OCI-LY7 (cell line): ENCODE results near the gene PDRG1. TPM values are rescaled to one million over a fixed set of nuclear protein-coding genes. Genes with fewer than 3 reads are reported as not detected.

Experiments used
- Bru-seq: library from RNA; stranded (reverse); fragments of 400-500 nt; gene quantifications from one replicate; lab custom pipeline; 2021; lab: Mats Ljungman, UMichigan
- BruChase-seq, 2 experiments: library from RNA; stranded (reverse); fragments of 400-500 nt; gene quantifications; one replicate each; lab custom pipeline; 2021; lab: Mats Ljungman, UMichigan
- BruUV-seq: library from RNA; stranded (reverse); fragments of 400-500 nt; replicated peaks from 2 replicates; lab custom pipeline; 2021; lab: Mats Ljungman, UMichigan
- CTCF ChIA-PET: fragments of 300-600 bp; sonication (Branson Sonifier 250); formaldehyde crosslinking; loops from one replicate; lab custom pipeline; 2022; ENCODE audit warnings: antibody characterized with exemption; ENCODE audit not compliant: unreplicated experiment; lab: Charles Lee
- POLR2A ChIA-PET: fragments of 300-600 bp; sonication (Branson Sonifier 250); formaldehyde crosslinking; loops from one replicate; lab custom pipeline; 2022; ENCODE audit warnings: antibody characterized with exemption; lab: Charles Lee
- DNase-seq: peaks from one replicate; pipeline ENCODE4 v3.0.0-alpha.2; 2015; ENCODE audit warnings: low spot score
- H2AFZ ChIP-seq: fragments of 200-600 bp; sonication (generic), shearing (Covaris generic); 2 replicates; pipeline ENCODE4 v1.6.1; 2014; ENCODE audit warnings: mild to moderate bottlenecking, antibody characterized with exemption, low read length, moderate library complexity
- H3K27ac ChIP-seq: fragments of 200-600 bp; sonication (generic); 2 replicates; pipeline ENCODE4 v1.5.1; 2014; ENCODE audit warnings: mixed run types, low read depth, mild to moderate bottlenecking, moderate library complexity, low read length, inconsistent platforms; ENCODE audit not compliant: poor library complexity, severe bottlenecking
- H3K36me3 ChIP-seq: fragments of 200-600 bp; sonication (generic); 2 replicates; pipeline ENCODE4 v1.6.1; 2014; ENCODE audit warnings: mild to moderate bottlenecking, antibody characterized with exemption, low read length, moderate library complexity, mixed read lengths; ENCODE audit not compliant: insufficient read depth
- H3K4me1 ChIP-seq: fragments of 200-600 bp; sonication (generic); 2 replicates; pipeline ENCODE4 v1.5.1; 2014; ENCODE audit warnings: mild to moderate bottlenecking, low read length; ENCODE audit not compliant: insufficient read depth, poor library complexity, severe bottlenecking
- H3K4me2 ChIP-seq: fragments of 200-600 bp; sonication (generic); 2 replicates; pipeline ENCODE4 v1.6.1; 2014; ENCODE audit warnings: mild to moderate bottlenecking, low read length
- H3K4me3 ChIP-seq: fragments of 200-600 bp; sonication (generic); 2 replicates; pipeline ENCODE4 v1.5.1; 2014; ENCODE audit warnings: mild to moderate bottlenecking, low read depth, low read length; ENCODE audit not compliant: poor library complexity, severe bottlenecking
- H3K79me2 ChIP-seq: fragments of 200-600 bp; sonication (generic); 2 replicates; pipeline ENCODE4 v1.6.1; 2016; ENCODE audit warnings: low read depth, mild to moderate bottlenecking, low read length, moderate library complexity, mixed read lengths; ENCODE audit not compliant: insufficient read depth
- H3K9me2 ChIP-seq: fragments of 200-600 bp; sonication (generic); 2 replicates; pipeline ENCODE4 v1.6.1; 2016; ENCODE audit warnings: mild to moderate bottlenecking, low read length, mixed read lengths; ENCODE audit not compliant: insufficient read depth
- H3K9me3 ChIP-seq: fragments of 200-600 bp; sonication (generic); 2 replicates; pipeline ENCODE4 v1.6.1; 2014; ENCODE audit warnings: mild to moderate bottlenecking, mixed run types, low read length, mixed read lengths
- H4K20me1 ChIP-seq: fragments of 200-600 bp; sonication (generic); 2 replicates; pipeline ENCODE4 v1.6.1; 2014; ENCODE audit warnings: mild to moderate bottlenecking, antibody characterized with exemption, low read length, moderate library complexity, mixed read lengths; ENCODE audit not compliant: insufficient read depth
- EZH2phosphoT487 ChIP-seq: fragments of 200-600 bp; sonication (generic); IDR thresholded peaks from 2 replicates; pipeline ENCODE4 v1.6.1; 2018; ENCODE audit warnings: low read depth, borderline replicate concordance, mild to moderate bottlenecking, mixed run types, antibody characterized with exemption, low read length, moderate library complexity, mixed read lengths
- intact Hi-C: fragments of 100-400 bp; cut with micrococcal nuclease; formaldehyde crosslinking; loops from one replicate; pipeline ENCODE4 v1.10.0; 2022; ENCODE audit not compliant: unreplicated experiment
- long read RNA-seq: library from polyadenylated mRNA; stranded (forward); transcript quantifications from one replicate; pipeline ENCODE4 v2.0.0, GENCODE V29; 2022
- total RNA-seq, 2 experiments: library from RNA; depleted of rRNA in 1 of 2; stranded (reverse); fragments of >200 nt in 1 of 2; shearing (Covaris generic) in 1 of 2; gene quantifications; 2 replicates each; pipeline ENCODE4 v1.2.3, GENCODE V29; 2014 to 2022
- TF ChIP-seq, protein P1 (sequence below): fragments of 200-600 bp; sonication (generic); conservative IDR thresholded peaks from 2 replicates; pipeline ENCODE4 v1.5.1; 2014; ENCODE audit warnings: mild to moderate bottlenecking, antibody characterized with exemption, low read length, moderate library complexity, mixed read lengths

The PDRG1 gene
- total RNA-seq (2014; rRNA removed; shearing (Covaris generic)) (9.7 and 11.2 TPM in 2 replicates), total RNA-seq (2022) (19.7 and 22.5 TPM in 2 replicates), Bru-seq, nascent RNA (percentile 79 among the genes with signal in this experiment), BruChase-seq, experiment 1, labeled RNA remaining after a 6-hour chase (percentile 68 among the genes with signal in this experiment), BruChase-seq, experiment 2, labeled RNA remaining after a 2-hour chase (percentile 79 among the genes with signal in this experiment)
- long read RNA-seq, transcript PDRG1-201 (5 exons, 1,998 nt), result major isoform, 41 of 51 reads
- long read RNA-seq, partial matches to known transcripts, result 2 of 51 reads
- long read RNA-seq, other reads (novel, unspliced or antisense), result 8 of 51 reads

GRCh38 chr20:31951530-31952453, at the start of gene PDRG1:
PDRG1 (minus strand) TSS chr20:31952046; CDS start chr20:31951961, 85 bp downstream.
- ChIA-PET POLR2A (interaction anchor here (0.5 to 1.6 kb wide), 5 partner anchors 69 to 337 kb away, joined by 3 to 5 read pairs (median 3); no protein-coding TSS in a partner anchor), CTCF (interaction anchor here (0.9 to 2.5 kb wide), 2 partner anchors 66 to 97 kb away, joined by 4 to 7 read pairs; no protein-coding TSS in a partner anchor)
- BruUV-seq, result no TSS peak
- TF ChIP-seq, protein P1, sequence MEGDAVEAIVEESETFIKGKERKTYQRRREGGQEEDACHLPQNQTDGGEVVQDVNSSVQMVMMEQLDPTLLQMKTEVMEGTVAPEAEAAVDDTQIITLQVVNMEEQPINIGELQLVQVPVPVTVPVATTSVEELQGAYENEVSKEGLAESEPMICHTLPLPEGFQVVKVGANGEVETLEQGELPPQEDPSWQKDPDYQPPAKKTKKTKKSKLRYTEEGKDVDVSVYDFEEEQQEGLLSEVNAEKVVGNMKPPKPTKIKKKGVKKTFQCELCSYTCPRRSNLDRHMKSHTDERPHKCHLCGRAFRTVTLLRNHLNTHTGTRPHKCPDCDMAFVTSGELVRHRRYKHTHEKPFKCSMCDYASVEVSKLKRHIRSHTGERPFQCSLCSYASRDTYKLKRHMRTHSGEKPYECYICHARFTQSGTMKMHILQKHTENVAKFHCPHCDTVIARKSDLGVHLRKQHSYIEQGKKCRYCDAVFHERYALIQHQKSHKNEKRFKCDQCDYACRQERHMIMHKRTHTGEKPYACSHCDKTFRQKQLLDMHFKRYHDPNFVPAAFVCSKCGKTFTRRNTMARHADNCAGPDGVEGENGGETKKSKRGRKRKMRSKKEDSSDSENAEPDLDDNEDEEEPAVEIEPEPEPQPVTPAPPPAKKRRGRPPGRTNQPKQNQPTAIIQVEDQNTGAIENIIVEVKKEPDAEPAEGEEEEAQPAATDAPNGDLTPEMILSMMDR, result peak; percentile 95
- no peak for TF ChIP-seq EZH2phosphoT487
- peaks cover 23% of the 10 kb centered on the region for H3K79me2 ChIP-seq
- peaks cover 38% of the 10 kb centered on the region for H3K36me3 ChIP-seq
- peak within 1 kb of the TSS; percentile 85 for H3K4me2 ChIP-seq
- intact Hi-C loops, result loop anchor here (1.0 to 5.0 kb wide), 2 partner anchors 99 to 156 kb away; partner anchors contain the start of gene TM9SF4
- H2AFZ ChIP-seq, result peak within 1 kb of the TSS; percentile 40
- peak within 1 kb of the TSS; percentile 79 for H3K4me3 ChIP-seq
- H3K27ac ChIP-seq, result peak within 1 kb of the TSS; percentile 62
- H3K4me1 ChIP-seq, result peaks cover 19% of the 10 kb centered on the region
- DNase-seq, result peak; percentile 99
- H4K20me1 ChIP-seq, result 0 out of 2 replicates have a peak, but pooled peaks cover 9% of the 10 kb centered on the region
- peaks cover 13% of the 10 kb centered on the region for H3K9me3 ChIP-seq
- no peaks in the 10 kb centered on the region for H3K9me2 ChIP-seq

GRCh38 chr20:31998246-31998645, 46.4 kb upstream of the PDRG1 start:
- TF ChIP-seq, protein P1, result no peak
- no peak for TF ChIP-seq EZH2phosphoT487
- ChIA-PET CTCF (no interaction called here), POLR2A (no interaction called here)

More at GRCh38 chr20:31998246-31998645, 46.4 kb upstream of the PDRG1 start:
- no peaks in the 10 kb centered on the region for H3K79me2 ChIP-seq
- no peaks in the 10 kb centered on the region for H3K4me1 ChIP-seq
- no TSS peak for BruUV-seq
- no peak overlapping the region for H3K4me3 ChIP-seq
- no peak for DNase-seq
- no peak overlapping the region for H2AFZ ChIP-seq
- no peak overlapping the region for H3K27ac ChIP-seq
- H3K36me3 ChIP-seq, result no peaks in the 10 kb centered on the region
- H3K9me3 ChIP-seq, result no peaks in the 10 kb centered on the region
- H4K20me1 ChIP-seq, result no peaks in the 10 kb centered on the region; the same call in 1 of the 2 replicates
- H3K9me2 ChIP-seq, result no peaks in the 10 kb centered on the region
- intact Hi-C loops, result no loop called here
- H3K4me2 ChIP-seq, result no peak overlapping the region
